Ascending aorta (tissue), 2 donors: ENCODE measurements around the gene BMP7. TPM values are rescaled to one million over a fixed set of nuclear protein-coding genes. Genes with fewer than 3 reads are reported as not detected.

Experiments
- DNase-seq, 2 donors: peaks; one replicate each; pipeline ENCODE4 v3.0.0-alpha.2; 2019; ENCODE audit warnings: low spot score in 2 of 2
- H3K27ac ChIP-seq, 2 donors: fragments of 200-600 bp; sonication (generic); one replicate each; pipeline ENCODE4 v1.5.1; 2016 to 2017; ENCODE audit warnings: mild to moderate bottlenecking in 1 of 2
- H3K27me3 ChIP-seq: fragments of 200-600 bp; sonication (generic); one replicate; pipeline ENCODE4 v1.5.1; 2017
- H3K36me3 ChIP-seq, 2 donors: fragments of 200-600 bp; sonication (generic); one replicate each; pipeline ENCODE4 v1.5.1; 2016
- H3K4me1 ChIP-seq, 2 donors: fragments of 200-600 bp; sonication (generic); one replicate each; pipeline ENCODE4 v1.5.1; 2016 to 2017; ENCODE audit warnings: mild to moderate bottlenecking in 1 of 2
- H3K4me3 ChIP-seq, 2 donors: fragments of 200-600 bp; sonication (generic); one replicate each; pipeline ENCODE4 v1.5.1; 2016 to 2017; ENCODE audit warnings: mild to moderate bottlenecking in 1 of 2
- H3K9me3 ChIP-seq, 2 donors: fragments of 200-600 bp; sonication (generic); one replicate each; pipeline ENCODE4 v1.5.1; 2016
- CTCF ChIP-seq, 3 experiments: fragments of 200-600 bp in 2 of 3; fragments of 450-650 bp in 1 of 3; sonication (generic) in 2 of 3; IDR thresholded peaks; one replicate each; pipeline ENCODE4 v1.5.1; 2016 to 2019; ENCODE audit warnings: antibody characterized with exemption in 3 of 3, mild to moderate bottlenecking in 1 of 3, moderate library complexity in 1 of 3
- intact Hi-C: fragments of 100-400 bp; cut with DNase I; formaldehyde crosslinking; loops from one replicate; pipeline ENCODE4 v1.15.1; 2023
- total RNA-seq: library from RNA; depleted of rRNA; stranded (reverse); fragments of >200 nt; gene quantifications from one replicate; pipeline ENCODE4 v1.1.0, GENCODE V29; 2016

BMP7 gene
- total RNA-seq, 1 donor from 2014 or later, result not detected

DNA sequence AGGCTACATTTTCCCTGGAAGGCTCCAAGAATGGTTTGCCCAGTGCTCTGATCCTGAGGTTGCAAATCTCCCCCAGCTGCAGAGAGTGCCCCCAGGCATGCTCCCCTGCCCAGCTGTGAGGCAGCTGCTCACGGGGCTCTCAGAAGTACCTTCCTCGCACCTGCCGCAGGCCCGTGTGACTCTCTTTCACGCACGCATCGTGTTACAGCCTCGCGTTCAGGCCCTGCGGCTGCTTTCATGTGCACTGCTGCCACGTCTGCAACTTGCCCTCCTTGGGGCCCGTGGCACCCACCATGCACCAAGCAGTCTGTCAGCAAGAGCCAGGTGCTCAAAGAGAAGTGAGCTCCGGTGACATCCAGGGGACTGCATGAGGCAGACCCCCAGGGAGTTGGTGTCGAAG is 34.6 kb upstream of the BMP7 start:
- intact Hi-C loops, result no loop called here
- Histone ChIP-seq H3K4me3 (no peak overlapping the region), H3K36me3 (no peaks in the 10 kb centered on the region), H3K4me1 (no peaks in the 10 kb centered on the region), H3K9me3 (no peaks in the 10 kb centered on the region), H3K27me3 (no peaks in the 10 kb centered on the region), H3K27ac (no peak overlapping the region)
- no peak for TF ChIP-seq CTCF (IDR thresholded peaks at IDR 0.05)
- no peak for DNase-seq

GRCh38 chr20:57298457-57298856 is 32.0 kb upstream of the BMP7 start:
- H3K9me3 ChIP-seq, result no peaks in the 10 kb centered on the region
- no peak overlapping the region for H3K27ac ChIP-seq
- DNase-seq, result no peak
- intact Hi-C loops, result no loop called here
- H3K4me1 ChIP-seq, result no peaks in the 10 kb centered on the region
- H3K4me3 ChIP-seq, result no peak overlapping the region
- no peak for TF ChIP-seq CTCF (IDR thresholded peaks at IDR 0.05)
- H3K27me3 ChIP-seq, result no peaks in the 10 kb centered on the region
- H3K36me3 ChIP-seq, result no peaks in the 10 kb centered on the region

- Histone ChIP-seq H3K27me3 (no peaks in the 10 kb centered on the region), H3K4me3 (no peak overlapping the region), H3K9me3 (no peaks in the 10 kb centered on the region), H3K4me1 (no peaks in the 10 kb centered on the region), H3K36me3 (no peaks in the 10 kb centered on the region), H3K27ac (no peak overlapping the region)
- no peak for TF ChIP-seq CTCF (IDR thresholded peaks at IDR 0.05)
- no peak for DNase-seq
- intact Hi-C loops, result no loop called here
Observed at GRCh38 chr20:57294550-57294949, 28.1 kb upstream of the BMP7 start.

DNA sequence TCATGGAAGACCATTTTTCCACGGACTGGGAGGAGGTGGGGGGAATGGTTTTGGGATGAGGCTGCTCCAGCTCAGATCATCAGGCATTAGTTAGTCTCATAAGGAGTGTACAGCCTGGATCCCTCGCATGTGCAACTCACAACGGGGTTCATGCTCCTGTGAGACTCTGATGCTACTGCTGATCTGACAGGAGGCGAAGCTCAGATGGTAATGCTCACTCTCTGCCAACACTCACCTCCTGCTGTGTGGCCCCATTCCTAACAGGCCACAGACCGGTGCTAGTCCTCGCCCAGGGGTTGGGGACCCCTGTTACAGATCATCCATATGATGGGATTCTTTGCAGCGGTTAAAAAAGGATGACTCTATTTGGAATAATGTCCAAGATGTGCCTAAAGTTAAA is 27.6 kb upstream of the BMP7 start:
- TF ChIP-seq CTCF (IDR thresholded peaks at IDR 0.05), result no peak
- Histone ChIP-seq H3K27ac (no peak overlapping the region), H3K4me1 (no peaks in the 10 kb centered on the region)

DNA sequence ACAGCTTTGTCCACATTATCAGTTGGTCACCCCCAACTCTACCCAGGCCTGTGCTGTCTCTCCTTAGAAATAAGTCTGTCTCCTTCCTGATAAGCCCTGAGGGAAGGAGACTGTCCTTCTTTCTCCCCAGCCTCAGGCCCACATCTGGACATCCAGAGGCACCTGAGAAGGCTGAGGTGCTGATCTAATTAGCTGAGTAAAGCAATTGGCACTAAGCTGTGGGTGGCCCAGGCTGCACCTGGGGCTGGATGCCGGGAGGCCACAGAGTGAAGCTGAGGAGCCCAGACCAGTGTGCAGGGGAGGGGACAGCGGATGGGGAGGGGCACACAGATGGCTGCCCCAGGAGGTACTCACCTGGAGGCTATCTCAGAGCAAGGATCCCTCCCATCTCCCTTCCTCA is 26.2 kb upstream of the BMP7 start:
- intact Hi-C loops, result no loop called here
- DNase-seq, result no peak
- no peak overlapping the region for H3K4me3 ChIP-seq
- H3K36me3 ChIP-seq, result no peaks in the 10 kb centered on the region
- H3K27me3 ChIP-seq, result no peaks in the 10 kb centered on the region
- no peaks in the 10 kb centered on the region for H3K9me3 ChIP-seq
- no peak overlapping the region for H3K27ac ChIP-seq
- no peaks in the 10 kb centered on the region for H3K4me1 ChIP-seq
- no peak for TF ChIP-seq CTCF (IDR thresholded peaks at IDR 0.05)

More for the DNA sequence above, 27.6 kb upstream of the BMP7 start:
- DNase-seq, result no peak
- intact Hi-C loops, result no loop called here
- no peaks in the 10 kb centered on the region for H3K9me3 ChIP-seq
- no peak overlapping the region for H3K4me3 ChIP-seq
- H3K27me3 ChIP-seq, result no peaks in the 10 kb centered on the region
- no peaks in the 10 kb centered on the region for H3K36me3 ChIP-seq

DNA sequence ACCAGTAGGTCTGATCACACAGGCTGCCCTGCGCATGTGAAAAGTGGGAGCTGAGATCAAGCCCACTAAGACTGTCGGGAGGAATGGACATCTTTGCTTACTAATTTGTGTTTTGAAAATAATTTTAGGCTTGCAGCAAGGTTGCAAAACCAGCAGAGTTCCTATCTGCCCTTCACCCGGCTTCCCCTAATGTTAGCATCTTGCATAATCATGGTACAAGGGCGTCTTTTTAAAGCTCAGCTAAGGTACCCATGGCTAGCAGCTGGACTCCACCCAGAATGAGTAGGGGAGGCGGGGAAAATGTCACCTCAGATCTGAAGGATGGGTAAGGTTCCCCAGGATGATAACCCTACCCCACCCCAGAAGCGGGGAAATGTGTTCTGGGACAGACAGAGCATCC is 25.3 kb upstream of the BMP7 start:
- Histone ChIP-seq H3K9me3 (no peaks in the 10 kb centered on the region), H3K4me3 (no peak overlapping the region), H3K4me1 (no peaks in the 10 kb centered on the region), H3K27ac (no peak overlapping the region), H3K36me3 (no peaks in the 10 kb centered on the region), H3K27me3 (no peaks in the 10 kb centered on the region)
- intact Hi-C loops, result no loop called here
- TF ChIP-seq CTCF (IDR thresholded peaks at IDR 0.05), result no peak
- DNase-seq, result no peak
